RCC 7860 (cell line): Measurements from ENCODE around the gene RNASE4.
"Not testable (repeated sequence)": the region's sequence is repeated elsewhere in the genome, so short reads cannot be mapped to it uniquely, and the experiment has no call there.

Experiments
- DNase-seq: peaks from one replicate; pipeline ENCODE4 v3.0.0-alpha.2; 2015; ENCODE audit warnings: low spot score
- FAIRE-seq: peaks from 2 replicates; lab custom pipeline; 2012; peaks lifted over from hg19 to GRCh38; lab: Jason Lieb, UNC

The RNASE4 gene, protein sequence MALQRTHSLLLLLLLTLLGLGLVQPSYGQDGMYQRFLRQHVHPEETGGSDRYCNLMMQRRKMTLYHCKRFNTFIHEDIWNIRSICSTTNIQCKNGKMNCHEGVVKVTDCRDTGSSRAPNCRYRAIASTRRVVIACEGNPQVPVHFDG

DNA sequence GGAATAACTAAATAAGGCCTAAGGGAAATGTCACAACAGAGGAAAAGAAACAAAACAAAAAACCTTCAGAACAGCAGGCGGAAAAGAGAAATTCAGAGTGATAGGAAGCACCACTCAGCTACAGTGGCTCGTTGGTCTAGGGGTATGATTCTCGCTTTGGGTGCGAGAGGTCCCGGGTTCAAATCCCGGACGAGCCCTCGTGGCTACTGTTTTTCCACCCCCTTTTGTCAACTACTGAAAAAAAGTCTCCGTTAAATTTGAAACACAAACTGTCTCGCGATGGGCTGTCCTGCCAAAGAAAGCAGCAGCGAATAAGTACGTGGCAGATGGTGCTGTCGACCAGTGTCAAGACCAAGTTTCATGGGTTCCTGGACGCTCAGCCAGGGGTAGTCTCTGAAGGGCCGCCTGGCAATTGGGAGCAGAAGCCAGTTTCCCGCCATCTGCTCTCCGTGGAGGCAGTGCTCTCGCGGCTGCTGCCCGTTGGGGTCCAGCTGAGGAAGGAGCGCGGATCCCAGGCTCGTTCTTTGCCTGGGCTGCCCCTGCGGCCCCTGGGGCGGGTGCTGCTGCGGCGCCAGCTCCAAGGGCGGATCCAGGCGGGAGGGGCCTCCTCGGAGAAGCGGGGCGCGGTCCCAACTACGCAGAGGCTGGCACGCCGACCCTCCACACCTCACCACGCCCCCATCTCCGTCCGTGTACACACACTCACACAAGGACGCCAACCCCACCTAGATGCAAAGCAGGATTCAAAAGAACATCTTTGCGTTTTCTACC lies at the start of gene RNASE4:
Gene RNASE4 (plus strand): TSS at position 670 of the 771 bp plus-strand sequence. CDS start 14,812 bp downstream, outside the sequence.
- DNase-seq (peak; percentile 88), FAIRE-seq (no peak)

DNA sequence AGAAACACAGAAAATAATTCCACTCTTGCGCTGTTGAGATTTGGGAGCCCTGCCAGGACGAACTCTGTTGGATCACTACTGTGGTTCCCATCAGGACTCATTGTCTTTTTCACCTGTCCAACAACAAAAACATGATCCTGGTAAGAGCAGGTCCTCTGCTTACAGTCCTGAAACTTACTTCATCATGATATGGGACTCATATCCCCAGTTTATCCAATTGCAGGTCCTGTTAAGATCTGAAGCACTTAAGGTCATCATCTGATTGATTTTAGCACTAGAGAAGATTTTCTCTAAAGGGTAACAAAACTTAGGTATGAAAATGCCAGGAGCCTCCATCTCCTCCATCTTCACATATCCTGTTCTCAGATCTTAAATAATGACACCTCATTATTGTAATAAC lies 42.8 kb upstream of the RNASE4 start, which contains the start of gene OR6S1:
Gene OR6S1 (minus strand): TSS at position 101 of the 400 bp plus-strand sequence. CDS start 0 bp downstream, at position 101.
- DNase-seq (no peak), FAIRE-seq (no peak)

DNA sequence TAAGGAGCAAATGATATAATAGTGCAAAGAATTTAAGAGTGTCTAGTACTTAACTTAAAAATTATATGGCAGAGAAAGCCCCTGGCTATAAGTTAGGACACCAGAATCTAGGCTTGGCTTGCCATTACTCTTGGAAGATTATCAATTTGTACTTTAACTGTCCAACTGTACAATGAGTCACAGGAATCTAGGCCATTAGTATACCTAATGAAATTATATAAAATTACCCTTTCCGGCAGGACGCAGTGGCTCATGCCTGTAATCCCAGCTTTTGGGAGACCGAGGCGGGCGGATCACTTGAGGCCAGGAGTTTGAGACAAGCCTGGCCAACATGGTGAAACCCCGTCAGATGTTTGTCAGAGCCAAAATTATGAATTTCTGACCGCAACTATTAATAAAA lies 42.2 kb upstream of the RNASE4 start:
- no peak for FAIRE-seq
- DNase-seq, result no peak

DNA sequence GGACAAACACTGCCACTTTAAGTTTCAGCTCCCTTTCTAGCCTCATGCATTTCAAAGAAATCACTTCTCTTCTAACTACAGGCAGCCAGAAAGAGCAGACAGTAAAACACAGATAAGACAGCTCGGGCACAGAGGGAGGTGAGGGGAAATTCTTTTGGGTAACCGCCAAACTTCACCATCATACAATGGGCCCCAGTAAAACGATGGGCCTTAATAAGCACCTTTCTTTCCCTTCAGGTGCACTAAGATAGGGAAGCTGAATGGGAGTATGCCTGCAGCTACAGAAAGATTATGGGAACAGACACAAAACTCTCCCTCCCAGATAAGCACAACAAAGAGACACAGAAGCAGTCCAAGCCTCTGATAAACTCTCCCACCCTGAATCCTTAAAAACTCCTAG lies 41.6 kb upstream of the RNASE4 start:
- FAIRE-seq, DNase-seq: not testable (repeated sequence)

DNA sequence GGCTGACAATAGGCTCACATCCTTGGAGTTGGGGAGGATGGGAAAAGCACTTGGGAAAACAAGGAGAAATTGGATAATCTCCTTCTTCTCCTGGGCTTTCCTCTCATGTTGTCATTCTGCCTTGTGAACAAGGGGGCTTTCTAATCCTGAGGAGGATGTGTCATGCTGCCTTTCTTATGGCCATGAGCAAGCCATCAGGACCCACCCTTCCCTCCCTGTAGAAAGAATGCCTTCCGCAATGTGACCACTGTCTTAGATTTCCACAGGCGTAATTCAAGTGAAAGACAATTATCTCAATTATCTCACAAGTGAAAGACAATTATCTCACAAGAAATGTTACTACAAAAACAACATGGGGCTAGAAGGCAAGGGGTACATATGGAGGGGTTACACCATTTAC lies 39.8 kb upstream of the RNASE4 start:
- no peak for FAIRE-seq
- DNase-seq, result no peak

DNA sequence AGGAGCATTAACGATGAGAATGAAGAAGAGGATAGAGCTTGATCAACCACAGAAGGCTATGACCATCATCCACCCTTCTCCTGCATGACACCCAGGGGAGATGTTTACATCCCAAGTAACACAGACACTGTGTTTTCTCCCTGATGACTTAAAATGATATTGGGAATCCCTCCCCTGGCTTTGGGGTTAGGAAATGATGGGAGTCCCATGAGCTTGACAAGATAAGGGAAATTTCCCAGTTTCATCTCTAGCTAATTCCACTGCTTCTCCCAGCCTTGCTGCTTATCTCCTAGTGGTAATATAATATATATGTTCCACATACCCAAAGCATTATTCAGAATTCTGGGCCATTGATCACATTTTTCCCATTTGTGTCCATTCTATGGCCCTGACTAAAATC lies 38.9 kb upstream of the RNASE4 start:
- DNase-seq (no peak), FAIRE-seq (no peak)

DNA sequence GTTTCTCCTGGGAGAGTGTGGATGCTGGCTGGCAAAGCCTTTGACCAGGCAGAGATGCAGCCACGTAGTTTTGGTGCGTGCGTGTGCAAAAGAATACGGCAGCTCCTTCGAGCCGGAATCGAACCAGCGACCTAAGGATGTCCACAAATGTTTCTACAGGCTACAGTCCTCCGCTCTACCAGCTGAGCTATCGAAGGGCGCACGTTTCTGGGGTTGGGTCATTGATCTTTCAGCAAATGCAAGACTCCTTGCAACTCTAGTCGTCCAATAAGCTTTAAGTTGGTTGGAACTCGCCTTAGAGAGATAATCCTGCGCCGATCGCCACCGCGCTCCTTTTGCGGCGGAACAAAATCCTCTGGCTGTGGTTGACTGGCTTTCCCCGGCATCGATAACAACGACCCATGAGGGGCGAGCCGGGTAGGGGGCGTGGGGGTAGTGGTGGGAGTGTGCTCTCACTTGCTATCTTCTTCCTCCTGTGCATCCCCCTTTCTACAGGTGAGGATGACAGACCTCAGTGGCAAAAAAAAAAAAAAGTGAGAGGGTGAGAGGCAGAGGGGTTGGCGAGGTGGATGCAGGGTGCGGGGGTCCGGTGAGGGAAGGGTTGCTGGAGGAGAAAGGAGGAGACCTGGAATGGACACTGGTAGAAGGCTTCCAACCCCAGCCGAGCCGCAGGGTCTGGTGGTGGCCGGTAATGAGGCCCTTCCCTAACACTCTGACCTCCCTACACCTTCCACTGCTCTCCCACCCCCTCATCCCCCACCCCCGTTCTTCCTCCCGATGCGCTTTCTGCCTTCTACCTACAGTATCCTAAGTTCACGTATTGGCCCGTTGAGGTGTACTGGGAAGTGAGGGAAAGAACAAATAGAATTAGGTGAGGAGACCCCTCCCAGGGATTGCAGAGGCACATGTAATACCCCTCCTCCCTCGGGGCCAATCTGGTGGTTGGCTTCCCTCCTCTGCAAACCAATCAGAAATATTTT lies 31.1 kb upstream of the RNASE4 start:
- peak; percentile 40 for DNase-seq

DNA sequence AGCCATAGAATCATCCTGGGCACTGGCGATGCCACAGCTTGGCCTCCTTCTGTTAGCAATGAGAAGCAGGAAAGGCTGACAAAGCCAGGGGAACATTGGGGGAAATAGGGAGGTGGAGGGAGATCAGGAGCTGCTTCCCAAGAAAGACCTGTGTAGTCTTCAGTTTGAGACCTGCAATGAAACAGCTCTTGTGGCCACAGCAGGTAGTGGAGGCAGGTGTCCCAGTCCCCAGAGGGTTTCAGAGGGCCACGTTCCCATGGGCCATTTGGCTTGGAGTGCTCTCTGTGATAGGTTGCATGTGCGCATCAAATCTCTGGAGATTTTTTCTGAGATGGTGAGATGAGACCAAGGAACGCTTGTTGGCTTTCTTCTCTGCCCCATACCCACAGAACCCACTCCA lies 28.5 kb upstream of the RNASE4 start:
- FAIRE-seq (no peak), DNase-seq (no peak)

More for the DNA sequence above, 31.1 kb upstream of the RNASE4 start:
- FAIRE-seq, result no peak

DNA sequence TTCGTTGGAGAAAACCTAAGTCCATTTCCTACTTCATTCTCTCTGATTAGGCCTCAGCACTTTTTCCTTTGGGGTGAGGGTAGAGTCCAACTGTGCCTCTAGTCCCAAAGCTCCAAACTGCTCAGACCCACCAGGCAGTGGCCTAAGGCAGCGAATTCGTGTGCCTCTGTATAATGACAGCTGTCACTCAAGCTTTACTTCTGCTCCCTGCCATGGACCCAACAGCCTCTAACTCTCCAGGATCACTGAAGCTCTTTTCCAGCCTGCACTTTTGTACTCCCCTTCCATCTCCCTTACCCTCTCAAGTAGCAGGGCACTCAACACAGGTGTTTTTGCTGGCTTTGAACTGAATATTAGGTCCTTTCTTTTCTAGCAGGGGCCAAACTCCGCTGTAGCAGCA lies 28.1 kb upstream of the RNASE4 start:
- DNase-seq (no peak), FAIRE-seq (no peak)

DNA sequence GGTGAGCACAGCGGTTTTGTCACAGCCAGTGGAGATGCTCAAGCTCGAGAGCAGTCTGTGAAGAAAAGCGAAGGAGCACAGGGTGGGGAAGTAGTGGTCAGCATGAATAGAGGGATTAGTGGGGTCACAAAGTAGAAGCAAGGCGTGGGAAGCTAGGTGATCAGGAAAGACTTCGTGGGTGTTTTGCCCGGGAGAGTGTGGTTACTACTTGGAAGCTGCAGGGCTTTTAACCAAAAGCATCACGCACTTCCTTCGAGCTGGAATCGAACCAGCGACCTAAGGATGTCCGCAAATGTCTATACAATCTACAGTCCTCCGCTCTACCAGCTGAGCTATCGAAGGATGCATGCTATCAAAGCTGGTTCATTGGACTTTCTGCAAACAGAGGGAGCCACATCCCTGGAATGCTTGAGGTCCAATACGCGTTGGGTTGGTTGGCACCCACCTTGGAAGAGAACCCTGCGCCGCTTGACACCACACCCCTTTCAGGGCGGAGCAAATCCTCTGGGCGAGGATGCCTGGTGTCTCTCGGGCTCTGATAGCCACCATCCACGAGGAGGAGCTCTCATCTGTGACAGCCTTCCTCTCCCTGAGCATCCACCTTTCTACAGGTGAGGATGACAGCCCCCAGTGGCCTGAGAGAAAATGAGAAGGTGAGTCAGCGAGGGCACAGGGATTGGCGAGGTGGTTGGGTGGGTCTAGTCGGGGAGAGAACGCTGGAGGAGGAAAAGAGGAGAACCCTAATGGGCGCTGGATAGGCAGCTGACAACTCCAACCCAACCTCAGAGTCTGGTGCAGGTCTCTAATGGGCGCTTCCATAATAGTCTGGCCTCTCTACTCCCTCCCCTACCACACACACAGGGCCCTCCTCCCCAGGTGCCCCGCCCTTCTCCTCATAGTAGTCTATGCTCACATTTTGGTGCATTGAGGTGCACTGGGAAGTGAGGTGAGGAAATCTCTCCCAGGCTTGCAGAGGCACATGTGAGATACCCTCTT lies 26.8 kb upstream of the RNASE4 start:
- FAIRE-seq (no peak), DNase-seq (peak; percentile 10)

DNA sequence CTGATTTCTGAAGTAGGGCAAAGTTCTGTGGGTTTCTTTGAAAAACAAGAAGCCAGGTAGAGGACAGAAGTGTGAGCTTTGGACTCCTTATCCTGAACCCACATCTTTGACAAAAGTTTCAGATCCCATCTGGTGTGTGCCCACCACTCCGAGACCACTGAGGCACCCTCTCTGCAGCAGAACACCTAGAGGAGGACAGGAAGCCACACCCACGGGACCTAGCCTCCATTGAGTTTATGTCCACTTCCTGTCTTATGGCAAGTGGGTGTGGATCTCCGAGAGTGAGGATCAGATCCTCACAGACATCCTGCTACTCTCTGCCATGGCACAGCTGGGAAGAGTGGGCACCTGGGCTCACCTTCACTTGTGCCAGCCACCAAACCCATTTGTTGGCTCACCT lies 26.1 kb upstream of the RNASE4 start:
- DNase-seq (no peak), FAIRE-seq (no peak)

DNA sequence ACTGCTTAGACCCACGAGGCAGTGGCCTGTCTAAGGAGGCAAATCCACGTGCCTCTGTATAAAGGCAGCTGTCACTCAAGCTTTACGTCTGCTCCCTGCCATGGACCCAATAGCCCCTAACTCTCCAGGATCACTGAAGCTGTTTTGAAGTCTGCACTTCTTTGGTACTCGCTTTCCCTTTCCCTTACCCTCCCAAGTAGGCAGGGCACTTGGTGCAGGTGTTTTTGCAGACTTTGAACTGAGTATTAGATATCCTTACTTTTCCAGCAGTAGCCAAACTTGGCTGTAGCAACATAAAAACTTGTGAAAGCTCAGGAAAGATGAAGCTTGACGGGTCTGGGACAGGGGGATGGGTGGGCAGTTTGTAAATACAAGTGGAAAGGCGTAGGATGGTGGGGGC lies 25.0 kb upstream of the RNASE4 start:
- DNase-seq (no peak), FAIRE-seq (no peak)

DNA sequence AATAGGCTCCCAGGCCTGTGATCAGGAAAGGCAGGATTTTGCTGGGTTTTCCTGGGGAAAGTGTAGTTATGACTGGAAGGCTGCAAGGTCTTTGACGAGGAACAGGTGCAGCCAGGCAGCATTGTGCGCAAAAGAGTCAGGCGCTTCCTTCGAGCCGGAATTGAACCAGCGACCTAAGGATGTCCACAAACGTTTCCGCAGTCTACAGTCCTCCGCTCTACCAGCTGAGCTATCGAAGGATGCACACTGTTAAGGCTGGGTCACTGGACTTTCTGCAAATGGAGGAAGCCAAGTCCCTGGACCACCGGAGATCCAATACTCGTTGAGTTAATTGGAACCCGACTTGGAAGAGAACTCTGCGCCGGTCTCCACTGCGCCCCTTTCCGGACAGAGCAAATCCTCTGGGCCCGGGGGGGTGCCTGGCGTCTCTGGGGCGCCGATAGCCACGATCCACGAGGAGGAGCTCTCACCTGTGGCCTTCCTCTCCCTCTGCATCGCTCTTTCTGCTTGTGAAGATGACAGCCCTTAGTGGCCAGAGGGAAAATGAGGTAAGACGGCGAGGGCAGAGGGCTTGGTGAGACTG lies 24.5 kb upstream of the RNASE4 start:
- FAIRE-seq (no peak), DNase-seq (no peak)

DNA sequence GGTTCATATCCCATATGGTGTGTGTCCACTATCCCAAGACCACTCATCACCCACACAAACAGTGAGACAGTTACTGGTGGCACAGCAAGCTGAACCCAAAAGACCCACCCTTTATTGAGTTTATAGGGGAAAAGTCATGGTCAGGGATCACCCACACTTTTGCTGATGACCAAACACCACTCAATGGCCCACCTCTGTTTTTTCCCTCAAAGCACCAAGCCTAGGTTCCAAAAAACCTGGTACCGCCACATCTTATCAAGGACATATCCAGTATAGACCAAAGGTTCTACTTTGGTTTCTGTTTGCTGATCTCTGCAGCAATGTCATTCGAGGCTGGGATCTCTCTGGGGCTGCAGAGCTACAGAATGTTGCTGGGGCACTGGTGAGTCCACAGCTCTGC lies 23.2 kb upstream of the RNASE4 start:
- no peak for FAIRE-seq

DNA sequence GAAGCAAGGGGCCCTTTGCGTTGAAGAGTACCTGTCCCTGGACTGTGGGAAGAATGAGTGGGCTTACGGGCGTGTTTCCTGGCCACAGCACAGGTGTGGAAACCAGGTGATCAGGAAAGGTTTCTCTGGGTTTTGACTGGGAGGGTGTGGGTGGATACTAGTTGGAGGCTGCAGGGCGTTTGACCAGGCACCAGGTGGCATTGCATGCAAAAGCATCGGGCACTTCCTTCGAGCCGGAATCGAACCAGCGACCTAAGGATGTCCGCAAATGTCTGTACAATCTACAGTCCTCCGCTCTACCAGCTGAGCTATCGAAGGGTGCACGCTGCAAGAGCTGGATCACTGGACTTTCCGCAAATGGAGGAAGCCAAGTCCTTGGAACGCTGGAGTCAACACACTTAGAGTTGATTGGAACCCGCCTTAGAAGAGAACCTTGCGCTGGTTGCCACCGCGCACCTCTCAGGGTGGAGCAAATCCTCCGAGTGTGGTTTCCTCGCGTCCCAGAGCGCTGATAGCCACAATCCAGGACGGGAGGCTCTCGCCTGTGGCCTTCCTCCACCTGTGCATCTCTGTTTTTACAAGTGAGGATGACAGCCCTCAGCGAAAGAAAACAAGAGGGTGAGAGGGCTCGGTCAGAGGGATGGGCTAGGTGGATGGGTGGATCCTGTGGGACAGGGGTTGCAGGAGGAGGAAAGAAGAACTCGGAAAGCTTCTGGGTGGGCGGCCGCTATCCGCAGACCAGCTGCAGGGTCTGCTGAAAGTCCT lies 21.2 kb upstream of the RNASE4 start:
- DNase-seq, result peak; percentile 69
- FAIRE-seq, result no peak

More for the DNA sequence above, 23.2 kb upstream of the RNASE4 start:
- no peak for DNase-seq

DNA sequence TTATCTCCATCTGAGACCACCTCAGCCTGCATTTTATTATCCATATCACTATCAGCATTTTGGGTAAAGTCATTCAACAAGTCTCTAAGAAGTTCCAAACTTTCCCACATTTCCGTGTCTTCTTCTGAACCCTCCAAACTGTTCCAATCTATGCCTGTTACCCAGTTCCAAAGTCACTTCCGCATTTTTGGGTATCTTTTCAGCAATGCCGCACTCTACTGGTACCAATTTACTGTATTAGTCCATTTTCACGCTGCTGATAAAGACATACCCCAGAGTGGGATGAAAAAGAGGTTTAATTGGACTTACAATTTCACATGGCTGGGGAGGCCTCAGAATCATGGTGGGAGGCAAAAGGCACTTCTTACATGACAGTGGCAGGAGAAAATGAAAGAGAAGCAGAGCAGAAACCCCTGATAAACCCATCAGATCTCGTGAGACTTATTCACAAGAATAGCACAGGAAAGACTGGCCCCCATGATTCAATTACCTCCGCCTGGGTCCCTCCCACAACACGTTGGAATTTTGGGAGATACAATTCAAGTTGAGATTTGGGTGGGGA lies 17.9 kb upstream of the RNASE4 start:
- not testable (repeated sequence) for DNase-seq, FAIRE-seq

DNA sequence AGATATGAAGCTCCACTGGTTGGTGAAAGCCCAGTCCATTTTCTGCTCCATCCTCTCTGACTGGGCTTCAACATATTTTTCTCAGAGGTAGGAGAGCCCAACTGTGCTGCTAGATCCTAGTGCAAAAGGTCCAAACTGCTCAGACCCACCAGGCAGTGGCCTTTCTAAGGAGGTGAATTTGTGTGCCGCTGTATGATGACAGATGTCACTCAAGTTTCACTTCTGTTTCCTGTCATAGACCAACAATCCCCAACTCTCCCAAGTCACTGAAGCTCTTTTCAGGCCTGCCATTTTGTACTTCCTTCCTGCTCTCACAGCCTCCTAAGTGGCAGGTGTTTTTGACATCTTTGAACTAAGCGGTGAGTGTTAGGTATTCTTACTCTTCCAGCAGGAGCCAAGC lies 16.4 kb upstream of the RNASE4 start:
- no peak for DNase-seq
- no peak for FAIRE-seq

DNA sequence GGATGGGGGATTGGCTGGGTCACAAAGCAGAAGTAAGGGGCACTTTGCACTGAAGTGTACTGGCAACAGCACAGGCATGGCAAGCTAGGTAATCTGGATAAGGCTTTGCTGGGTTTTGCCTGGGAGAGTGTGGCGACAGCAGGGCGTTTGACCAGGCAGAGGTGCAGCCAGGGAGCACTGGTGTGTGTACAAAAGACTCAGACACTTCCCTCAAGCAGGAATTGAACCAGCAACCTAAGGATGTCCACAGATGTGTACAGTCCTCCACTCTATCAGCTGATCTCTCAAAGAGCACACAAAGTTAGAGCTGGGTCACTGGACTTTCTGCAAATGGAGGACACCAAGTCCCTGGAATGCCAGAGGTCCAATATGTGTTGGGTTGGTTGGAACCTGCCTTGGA lies 15.4 kb upstream of the RNASE4 start:
- no peak for DNase-seq
- FAIRE-seq, result no peak
